ENCODE measurements around the gene ANKRD13A.
"Not testable (repeated sequence)": the region's sequence is repeated elsewhere in the genome, so short reads cannot be mapped to it uniquely, and the experiment has no call there.

DNA sequence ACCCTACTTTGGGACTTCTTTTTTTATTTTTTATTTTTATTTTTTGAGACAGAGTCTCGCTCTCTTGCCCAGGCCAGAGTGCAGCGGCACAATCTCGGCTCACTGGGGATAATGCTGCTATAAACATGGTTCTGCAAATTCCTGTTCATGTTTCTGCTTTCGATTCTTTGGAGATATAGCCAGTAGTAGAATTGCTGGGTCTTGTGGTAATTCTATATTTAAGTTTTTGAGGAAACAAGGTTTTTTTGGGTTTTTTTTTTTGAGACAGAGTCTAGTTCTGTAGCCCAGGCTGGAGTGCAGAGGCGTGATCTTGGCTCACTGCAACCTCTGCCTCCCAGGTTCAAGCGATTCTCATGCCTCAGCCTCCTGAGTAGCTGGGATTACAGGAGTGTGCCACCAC is 89.0 kb downstream of the ANKRD13A start:
- TF ChIP-seq, protein P1, sequence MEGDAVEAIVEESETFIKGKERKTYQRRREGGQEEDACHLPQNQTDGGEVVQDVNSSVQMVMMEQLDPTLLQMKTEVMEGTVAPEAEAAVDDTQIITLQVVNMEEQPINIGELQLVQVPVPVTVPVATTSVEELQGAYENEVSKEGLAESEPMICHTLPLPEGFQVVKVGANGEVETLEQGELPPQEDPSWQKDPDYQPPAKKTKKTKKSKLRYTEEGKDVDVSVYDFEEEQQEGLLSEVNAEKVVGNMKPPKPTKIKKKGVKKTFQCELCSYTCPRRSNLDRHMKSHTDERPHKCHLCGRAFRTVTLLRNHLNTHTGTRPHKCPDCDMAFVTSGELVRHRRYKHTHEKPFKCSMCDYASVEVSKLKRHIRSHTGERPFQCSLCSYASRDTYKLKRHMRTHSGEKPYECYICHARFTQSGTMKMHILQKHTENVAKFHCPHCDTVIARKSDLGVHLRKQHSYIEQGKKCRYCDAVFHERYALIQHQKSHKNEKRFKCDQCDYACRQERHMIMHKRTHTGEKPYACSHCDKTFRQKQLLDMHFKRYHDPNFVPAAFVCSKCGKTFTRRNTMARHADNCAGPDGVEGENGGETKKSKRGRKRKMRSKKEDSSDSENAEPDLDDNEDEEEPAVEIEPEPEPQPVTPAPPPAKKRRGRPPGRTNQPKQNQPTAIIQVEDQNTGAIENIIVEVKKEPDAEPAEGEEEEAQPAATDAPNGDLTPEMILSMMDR (IDR thresholded peaks at IDR 0.05; ENCODE audit: extremely low read depth in 1 of 2, insufficient read depth in 1 of 2, low read depth in 1 of 2, low read length in 2 of 2), result not testable (repeated sequence)
- TF ChIP-seq POLR2AphosphoS5 (IDR thresholded peaks at IDR 0.05; ENCODE audit: insufficient read depth, low read depth, low read length); POLR2A (IDR thresholded peaks at IDR 0.05; ENCODE audit: low read depth, low read length); GATA2 (IDR thresholded peaks at IDR 0.05; ENCODE audit: insufficient read depth, insufficient read length, low read depth, low read length); EZH2 (IDR thresholded peaks at IDR 0.05; ENCODE audit: borderline replicate concordance, low read depth, low read length, severe bottlenecking); JUN (IDR thresholded peaks at IDR 0.05; ENCODE audit: borderline replicate concordance, insufficient read depth, insufficient read length, low read depth); FOS (IDR thresholded peaks at IDR 0.05; ENCODE audit: borderline replicate concordance, insufficient read depth, low read length): not testable (repeated sequence)
- TF ChIP-seq, protein P2, sequence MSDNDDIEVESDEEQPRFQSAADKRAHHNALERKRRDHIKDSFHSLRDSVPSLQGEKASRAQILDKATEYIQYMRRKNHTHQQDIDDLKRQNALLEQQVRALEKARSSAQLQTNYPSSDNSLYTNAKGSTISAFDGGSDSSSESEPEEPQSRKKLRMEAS (IDR thresholded peaks at IDR 0.05; ENCODE audit: insufficient read depth, insufficient read length), result not testable (repeated sequence)
